ENCODE data around the gene UBE2D3.
A peak's percentile ranks its signal among the peaks of the same experiment; 100 is the strongest.
"Not testable (repeated sequence)": the region's sequence is repeated elsewhere in the genome, so short reads cannot be mapped to it uniquely, and the experiment has no call there.

UBE2D3 gene

DNA sequence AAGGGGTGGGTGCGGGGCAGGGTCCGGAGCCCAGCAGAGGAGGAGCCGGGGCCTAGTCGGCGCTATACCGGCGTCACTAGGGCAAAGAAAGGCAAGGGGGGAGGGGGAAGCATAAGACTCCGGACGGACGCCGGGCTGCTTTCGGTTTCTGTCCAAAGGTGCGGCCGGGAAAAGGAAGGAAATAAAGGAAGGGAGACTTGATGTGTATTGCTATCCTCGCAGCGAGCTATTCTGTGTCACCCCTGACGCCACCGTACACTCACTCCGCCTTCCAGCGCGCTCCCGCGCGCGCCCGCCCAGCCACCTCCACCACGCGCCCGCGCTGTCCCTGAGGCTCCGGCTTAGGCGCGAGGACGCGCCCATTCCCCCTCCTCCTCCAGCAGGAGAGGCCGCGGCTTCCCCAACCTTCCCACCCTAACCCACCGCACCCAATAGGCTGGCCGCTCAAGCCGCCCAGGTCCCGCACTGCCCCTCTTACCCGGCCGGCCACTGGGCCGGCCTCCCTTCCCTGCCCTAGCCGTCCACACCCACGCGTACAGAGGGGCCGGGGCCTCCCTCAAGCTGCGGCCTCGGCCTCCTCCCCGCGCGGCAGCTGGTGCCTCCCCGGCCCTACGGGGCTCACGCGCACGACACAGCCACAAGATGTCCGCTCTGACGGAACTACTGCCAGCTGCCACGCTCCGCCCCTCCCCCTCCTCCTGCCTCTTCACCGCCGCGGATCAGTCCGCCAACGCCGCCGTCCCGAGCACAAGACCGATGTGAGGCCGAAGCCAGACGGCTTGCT, at the start of gene UBE2D3:
UBE2D3 (minus strand) TSS at position 662 of the 784 bp plus-strand sequence. CDS start 1,043 bp downstream, outside the sequence.
- peak; percentile 90 to 93 for DNase-seq (ENCODE audit: low read depth in 1 of 2, low spot score in 1 of 2)

DNA sequence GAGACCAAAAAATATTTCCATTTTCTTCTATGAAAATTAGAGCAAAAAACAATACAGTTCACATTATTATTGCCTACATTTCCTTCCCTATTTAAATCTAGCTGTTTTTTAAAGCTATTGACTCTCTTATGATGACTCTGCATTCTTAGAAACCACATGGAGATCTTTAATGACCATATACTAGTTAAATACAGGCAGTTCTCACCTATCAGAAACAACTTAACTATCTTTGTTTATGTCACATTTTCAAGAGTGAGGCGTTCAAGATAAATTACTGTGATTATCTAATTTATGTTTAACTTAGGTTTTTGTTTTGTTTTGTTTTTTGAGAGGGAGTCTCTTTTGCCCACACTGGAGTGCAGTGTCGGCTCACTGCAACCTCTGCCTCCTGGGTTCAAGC, 44.4 kb upstream of the UBE2D3 start:
- no peak for DNase-seq (ENCODE audit: low read depth in 1 of 2, low spot score in 1 of 2)

DNA sequence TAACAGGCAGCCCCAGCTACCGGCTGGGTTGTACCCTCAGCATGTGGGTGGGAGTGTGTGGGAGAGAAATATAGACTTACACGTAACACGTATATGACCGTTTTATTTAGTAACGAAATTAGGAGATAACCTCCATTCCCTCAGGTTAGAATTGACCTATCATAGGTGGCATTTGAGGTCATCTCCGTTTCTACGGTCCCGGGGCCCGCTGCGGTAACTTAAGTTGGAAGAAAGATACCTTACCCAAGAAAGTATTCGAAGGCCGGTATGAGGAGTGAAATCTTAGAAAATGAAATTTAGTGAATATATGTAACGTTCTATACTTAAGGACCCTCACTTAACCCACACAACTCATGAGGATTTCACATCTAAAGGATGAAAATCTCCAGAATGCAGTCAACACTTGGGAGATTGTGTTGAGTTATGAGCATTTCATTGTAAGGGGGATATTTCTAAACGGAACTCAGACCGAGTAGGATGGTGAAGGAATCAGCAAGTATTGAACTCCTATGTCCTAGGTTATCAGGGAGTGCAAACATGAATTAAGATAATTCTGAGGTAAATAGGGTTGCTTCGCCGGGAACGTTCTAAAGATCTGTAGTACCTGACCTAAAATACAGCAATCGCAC, 42.3 kb upstream of the UBE2D3 start:
- DNase-seq (ENCODE audit: low read depth in 1 of 2, low spot score in 1 of 2), result no peak

DNA sequence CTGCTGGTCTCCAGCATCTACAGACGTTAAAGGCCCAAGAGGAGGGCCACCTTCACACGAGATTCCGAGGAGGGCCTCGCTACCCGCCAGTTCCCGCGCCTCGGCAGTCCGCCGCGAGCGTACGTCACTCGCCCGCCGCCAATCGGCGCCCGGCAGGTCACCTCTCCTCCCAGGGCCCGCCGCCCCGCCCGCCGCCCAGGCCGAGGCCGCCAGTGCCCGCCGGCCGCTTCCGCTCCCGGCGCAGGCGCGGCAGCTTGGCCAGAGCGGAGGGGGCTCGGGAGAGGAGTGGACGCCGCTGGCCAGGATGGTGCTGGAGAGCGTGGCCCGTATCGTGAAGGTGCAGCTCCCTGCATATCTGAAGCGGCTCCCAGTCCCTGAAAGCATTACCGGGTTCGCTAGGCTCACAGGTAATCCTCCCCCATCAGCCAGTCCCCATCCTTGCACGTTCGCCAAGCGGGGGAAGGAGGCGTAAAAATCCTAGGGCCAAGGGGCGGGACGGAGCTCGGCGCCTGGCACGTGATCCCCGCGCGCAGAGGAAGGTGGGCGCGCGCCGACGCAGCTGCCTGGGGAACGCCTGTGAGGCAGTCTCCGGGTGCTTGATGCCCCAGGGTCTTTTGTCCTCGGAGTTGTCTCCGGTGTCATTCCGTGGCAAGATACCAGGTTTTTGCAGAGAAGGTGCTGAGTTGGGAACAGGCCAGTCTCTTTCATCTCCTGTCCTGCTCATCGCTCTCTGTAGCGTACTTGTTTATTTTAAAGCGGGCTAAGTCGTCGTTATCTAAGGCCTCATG, 41.6 kb upstream of the UBE2D3 start, which contains the start of gene CISD2:
CISD2 (plus strand) TSS at position 212 of the 788 bp plus-strand sequence; CDS start at position 305, 93 bp downstream.
- DNase-seq (ENCODE audit: low read depth in 1 of 2, low spot score in 1 of 2), result peak; percentile 76 to 80

DNA sequence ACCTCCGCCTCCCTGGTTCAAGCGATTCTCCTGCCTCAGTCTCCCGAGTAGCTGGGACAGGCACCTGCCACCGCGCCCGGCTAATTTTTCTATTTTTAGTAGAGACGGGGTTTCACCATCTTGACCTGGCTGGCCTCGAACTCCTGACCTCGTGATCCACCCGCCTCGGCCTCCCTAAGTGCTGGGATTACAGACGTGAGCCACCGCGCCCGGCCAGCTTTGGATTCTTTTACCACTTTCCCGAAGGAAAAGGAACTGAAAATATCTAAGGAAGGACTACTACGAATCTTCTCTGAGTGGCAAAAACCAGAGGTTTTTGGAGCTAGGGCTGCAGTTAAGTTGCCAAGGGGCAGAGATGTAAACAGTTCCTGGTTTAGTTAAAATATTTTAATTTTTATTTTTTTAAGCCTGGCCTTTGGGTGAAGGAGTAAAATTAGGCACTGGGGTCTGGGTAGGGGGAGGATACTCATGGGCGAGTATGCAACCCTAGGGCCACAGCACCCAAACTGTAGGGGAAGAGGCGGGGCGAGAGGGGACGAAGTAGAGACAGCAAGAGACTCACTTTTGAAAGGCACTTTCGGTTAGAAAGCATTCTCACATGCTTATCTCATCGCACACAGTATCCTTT, 40.9 kb upstream of the UBE2D3 start:
- DNase-seq (ENCODE audit: low read depth in 1 of 2, low spot score in 1 of 2), result peak in 1 of 2 donors; percentile 6

DNA sequence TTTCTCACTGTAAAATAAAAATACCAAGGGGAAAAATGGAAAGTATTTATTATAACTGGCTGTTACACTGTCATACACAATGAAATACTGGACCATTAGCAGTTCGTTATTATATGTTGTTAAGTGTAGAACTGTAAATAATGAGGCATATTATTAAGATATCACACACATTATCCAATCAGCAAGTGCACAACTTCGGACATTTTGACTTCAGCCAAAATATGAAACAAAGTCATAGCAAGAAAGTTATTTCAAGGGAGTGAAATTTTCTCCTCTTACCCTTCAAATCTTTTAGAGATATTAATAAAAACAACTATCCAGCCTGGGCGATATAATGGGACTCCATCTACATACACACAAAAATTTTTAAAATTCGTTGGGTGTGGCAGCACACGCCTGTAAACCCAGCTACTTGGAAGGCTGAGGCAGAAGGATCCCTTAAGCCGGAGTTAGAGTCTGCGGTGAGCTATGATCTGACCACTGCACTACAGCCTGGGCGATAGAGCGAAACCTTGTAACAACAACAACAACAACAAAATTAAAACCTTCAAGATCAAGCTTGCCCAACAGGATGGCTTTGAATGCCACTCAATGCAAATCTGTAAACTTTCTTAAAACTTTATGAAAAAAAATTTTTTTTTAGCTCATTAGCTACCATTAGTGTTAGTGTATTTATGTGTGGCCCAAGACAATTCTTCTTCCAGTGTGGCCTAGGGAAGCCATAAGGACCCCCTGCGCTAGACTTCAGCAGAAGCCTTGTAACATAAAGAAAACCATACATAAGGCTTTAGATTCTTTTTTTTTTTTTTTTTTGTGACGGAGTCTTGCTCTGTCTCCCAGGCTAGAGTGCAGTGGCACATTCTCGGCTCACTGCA, 40.2 kb upstream of the UBE2D3 start:
- DNase-seq (ENCODE audit: low read depth in 1 of 2, low spot score in 1 of 2), result no peak

DNA sequence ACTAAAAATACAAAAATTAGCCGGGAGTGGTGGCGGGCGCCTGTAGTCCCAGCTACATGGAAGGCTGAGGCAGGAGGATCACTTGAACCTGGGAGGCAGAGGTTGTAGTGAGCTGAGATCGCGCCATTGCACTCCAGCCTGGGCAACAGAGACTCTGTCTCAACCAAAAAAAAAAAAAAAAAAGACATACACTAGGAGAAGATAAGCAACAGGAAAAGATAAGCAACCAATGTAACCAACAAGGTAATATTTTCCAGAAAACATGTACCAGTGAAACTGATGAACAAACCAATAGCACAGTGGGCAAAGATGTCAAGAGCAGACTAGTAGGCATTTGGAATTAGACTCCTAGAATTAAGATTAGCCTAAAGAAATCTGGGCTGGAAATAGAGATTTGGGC, 38.0 kb upstream of the UBE2D3 start:
- not testable (repeated sequence) for DNase-seq (ENCODE audit: low read depth in 1 of 2, low spot score in 1 of 2)

DNA sequence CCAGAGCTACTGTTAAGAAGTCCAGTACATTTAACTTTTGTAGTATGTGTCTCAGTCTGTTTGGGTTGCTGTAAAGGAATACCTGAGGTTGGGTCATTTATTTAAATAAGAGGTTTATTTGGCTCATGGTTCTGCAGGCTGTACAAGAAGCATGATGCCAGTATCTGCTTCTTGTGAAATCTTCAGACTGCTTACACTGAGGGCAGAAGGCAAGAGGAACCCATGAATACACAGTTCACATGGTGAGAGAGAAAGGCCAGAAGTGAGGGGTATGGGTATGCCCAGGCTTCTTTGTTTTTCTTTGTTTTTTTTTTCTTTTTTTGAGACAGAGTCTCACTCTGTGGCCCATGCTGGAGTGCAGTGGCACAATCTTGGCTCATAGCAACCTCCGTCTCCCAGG, 35.4 kb upstream of the UBE2D3 start:
- no peak for DNase-seq (ENCODE audit: low read depth in 1 of 2, low spot score in 1 of 2)

DNA sequence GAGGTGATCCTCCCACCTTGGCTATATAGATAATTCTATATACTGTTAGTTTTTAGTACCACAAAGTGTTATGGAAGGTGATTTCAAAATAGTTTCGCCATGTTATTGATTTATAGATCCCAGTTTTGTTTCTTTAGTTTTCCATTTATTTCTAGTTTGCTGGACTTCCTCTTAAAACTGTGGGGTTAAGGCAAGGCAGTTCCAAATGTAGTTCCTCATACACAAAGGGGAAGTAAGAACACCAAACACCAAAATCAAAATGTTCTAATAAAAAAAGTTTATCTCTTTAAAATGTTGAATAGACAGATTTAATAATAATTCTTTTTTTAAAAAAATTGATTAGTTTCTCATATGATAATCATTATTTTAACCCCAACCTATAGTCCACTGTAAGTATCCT, 34.7 kb upstream of the UBE2D3 start:
- DNase-seq (ENCODE audit: low read depth in 1 of 2, low spot score in 1 of 2), result no peak

DNA sequence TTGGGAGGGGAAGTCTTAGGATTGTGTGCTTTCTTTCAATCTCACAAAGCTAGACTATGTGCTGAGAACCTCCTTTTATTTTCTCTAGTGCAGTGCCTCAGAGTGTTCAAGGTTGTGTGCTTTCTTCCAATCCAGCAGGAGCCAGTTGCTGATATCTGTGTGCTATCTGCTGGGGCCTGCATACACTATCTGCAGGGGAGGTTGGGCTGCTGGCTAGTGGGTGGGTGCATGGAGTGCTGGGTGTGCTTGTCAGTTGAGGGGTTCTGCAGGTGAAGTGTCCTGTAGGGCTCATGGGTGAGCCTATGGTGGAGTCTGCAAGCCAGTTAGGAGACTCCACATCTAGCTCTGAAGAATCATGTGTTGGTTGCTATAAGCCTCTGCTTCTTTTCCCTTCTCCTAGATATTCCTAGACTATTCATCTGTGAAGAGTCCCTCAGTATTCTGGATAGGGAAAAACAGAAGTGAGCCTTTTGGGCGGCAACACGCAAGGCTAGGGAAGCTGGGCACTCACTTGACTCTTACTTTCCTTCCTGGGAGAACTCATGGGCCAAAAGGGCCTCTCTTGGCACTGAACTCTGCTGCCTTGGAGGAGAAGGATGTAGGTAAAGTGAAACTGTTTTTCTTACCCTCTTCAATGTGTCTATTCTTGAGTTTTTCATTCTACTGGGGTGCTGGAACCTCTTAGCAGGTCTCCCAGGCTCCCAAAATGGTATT, 33.4 kb upstream of the UBE2D3 start:
- DNase-seq (ENCODE audit: low read depth in 1 of 2, low spot score in 1 of 2), result no peak

DNA sequence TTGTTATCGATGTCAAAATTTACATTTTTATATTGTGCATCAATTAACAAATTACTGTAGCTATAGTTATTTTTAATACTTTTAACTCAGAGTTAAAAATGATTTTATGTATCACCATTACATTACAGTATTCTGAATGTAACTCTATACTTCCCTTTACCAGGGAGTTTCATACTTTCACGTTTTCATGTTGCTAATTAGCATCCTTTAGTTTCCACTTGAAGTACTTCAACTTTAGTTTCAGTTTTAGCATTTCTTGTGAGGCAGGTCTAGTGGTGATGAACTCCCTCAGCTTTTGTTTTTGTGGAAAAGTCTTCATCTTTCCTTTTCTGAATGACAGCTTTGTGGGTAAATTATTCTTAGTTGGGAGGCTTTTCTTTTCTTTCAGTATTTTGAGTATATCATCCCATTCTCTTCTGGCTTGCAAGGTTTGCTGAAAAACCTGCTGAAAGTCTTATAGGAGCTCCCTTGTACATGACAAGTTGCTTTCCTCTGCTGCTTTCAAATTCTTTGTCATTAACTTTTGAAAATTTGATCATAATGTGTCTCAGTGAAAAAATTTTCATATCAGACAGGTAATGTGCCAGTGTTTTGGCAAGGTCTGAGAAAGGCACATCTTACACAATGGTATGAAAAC, 31.6 kb upstream of the UBE2D3 start:
- no peak for DNase-seq (ENCODE audit: low read depth in 1 of 2, low spot score in 1 of 2)

DNA sequence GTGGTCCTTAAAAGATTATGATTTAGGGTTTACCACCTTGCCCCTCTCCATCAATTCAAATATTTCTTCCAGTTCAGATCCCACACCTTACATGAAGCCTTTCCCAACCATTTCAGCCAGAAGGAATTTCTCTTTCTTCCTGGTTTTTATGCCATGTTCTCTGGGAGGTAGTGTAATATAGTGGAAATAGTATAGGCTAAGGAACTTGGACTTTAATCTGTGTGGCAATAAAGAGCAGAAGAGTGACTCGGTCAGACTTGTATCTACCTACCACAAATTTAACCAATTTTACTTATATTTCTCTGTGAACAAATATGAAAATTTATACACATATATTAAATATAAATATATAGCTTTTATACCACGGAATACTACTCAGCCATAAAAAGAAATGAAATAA, 23.0 kb upstream of the UBE2D3 start:
- DNase-seq (ENCODE audit: low read depth in 1 of 2, low spot score in 1 of 2), result no peak

DNA sequence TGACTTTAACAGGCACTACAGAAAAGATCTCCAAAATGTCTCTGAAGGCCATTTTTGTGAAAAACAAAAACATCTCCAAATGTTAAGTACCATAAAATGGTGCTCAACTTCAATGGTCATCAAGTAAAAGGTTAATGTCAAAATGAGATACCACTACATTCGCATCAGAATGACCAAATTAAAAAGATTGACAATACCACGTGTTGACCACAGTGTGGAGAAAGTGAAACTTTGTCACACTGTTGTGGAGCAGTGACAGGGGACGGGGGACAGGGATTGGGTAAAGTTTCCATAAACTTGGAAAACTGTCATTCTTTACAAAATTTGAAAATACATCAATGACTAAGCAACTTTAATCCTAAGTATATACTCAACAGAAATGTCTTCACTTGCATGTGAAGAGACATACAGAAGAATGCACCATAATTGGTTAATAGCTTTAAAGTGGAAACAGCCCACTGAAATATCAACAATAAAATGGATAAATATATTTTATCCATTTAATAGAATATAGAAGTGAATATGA, 22.3 kb upstream of the UBE2D3 start:
- DNase-seq (ENCODE audit: low read depth in 1 of 2, low spot score in 1 of 2), result no peak

DNA sequence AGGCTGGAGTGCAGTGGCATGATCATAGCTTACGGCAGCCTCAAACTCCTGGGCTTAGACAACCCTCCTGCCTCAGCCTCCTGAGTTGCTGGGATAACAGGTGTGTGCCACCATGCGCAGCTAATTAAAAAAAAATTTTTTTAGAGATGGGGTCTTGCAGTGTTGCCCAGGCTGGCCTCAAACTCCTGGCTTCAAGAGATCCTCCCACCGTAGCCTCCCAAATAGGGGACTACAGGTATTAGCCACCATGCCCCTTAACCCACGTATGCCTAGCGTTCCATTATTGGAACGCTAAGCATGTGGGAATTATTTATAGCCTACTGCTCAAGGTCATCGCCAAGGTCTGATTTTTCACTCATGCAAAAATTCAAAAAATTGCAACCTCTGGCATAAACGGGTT, 20.3 kb upstream of the UBE2D3 start:
- DNase-seq (ENCODE audit: low read depth in 1 of 2, low spot score in 1 of 2), result no peak

DNA sequence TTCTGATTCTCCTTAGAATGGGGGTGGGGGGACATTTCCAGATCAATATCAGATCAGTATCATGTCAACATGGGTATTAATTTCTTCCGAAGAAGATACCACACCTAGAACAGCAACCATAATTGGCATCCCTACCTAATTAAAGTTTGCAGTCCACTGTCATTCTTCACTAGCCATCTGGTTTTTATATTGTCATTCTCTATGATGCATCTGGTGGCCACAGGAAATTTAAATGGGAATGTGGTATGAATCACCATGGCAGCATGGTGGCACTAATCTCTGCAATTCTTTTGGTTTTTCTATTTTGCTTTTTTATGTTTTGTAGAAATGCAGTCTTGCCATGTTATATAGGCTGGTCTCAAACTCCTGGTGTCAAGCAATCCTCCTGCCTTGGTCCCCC, 16.6 kb upstream of the UBE2D3 start:
- no peak for DNase-seq (ENCODE audit: low read depth in 1 of 2, low spot score in 1 of 2)

DNA sequence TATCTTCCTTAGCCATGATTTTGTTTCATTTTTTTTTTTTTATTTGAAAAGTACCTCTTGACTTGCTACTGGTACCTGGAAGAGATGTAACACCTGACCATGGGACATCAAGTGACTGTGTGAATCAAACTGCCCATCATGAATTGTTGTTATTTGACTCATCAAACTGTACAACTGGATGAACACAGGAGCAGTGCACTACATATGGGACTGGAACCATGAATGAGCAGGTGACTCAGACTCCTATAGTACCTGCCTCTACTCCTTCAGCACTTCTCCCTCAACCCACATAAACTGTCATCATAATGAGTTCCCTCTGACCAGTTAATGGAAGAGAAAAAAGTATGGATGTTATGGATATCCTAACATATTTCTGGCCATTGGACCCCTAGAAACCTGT, 15.9 kb upstream of the UBE2D3 start:
- DNase-seq (ENCODE audit: low read depth in 1 of 2, low spot score in 1 of 2), result no peak

DNA sequence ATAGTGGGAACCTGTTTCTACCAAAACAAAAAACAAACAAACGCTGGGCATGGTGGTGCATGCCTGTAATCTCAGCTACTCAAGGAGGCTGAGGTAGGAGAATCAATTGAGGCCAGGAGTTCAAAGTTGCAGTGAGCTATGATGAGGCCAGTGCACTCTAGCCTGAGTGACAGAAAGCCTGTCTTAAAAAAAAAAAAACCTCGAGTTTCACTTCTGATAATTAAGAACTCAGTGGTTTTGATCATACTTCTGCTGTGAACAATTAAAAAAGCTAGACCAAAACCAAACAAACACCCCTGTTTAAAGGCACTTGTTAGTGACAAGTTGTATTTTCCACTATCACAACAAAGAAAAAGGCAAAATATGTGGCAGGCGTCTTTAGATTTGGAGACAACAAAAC, 15.0 kb upstream of the UBE2D3 start:
- no peak for DNase-seq (ENCODE audit: low read depth in 1 of 2, low spot score in 1 of 2)

DNA sequence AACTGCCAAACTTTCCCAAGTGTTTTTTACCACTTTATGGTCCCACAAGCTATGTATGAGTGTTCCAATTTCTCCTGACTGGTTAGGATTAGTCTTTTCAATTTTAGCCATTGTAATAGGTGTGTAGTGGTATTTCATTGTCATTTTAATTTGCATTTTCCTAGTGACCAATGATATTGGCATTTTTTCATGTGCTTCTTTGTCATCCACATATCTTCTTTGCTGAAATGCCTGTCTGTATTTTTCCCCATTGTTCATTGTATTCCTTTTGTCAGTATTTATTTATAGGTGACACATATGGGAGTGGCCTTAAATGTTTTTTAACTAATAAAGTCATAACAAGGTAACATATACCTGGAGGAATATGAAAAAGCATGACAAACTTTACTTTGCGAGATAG, 9.2 kb upstream of the UBE2D3 start:
- DNase-seq (ENCODE audit: low read depth in 1 of 2, low spot score in 1 of 2), result no peak

DNA sequence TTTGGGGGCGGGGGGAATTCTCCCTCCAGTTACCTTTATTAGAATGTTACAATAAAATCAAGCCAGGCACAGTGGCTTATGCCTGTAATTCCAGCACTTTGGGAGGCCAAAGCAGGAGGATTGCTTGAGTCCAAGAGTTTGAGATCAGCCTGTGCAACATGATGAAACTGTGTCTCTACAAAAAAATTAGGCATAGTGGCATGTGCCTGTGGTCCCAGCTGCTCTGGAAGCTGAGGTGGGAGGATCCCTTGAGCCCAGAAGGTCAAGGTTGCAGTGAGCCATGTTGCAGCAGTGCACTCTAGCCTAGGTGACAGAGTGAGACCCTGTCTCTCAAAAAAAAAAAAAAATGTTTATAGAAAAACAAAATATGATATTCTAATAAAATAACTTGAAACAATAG, 5.3 kb upstream of the UBE2D3 start:
- no peak for DNase-seq (ENCODE audit: low read depth in 1 of 2, low spot score in 1 of 2)

Measured in stimulated activated CD4-positive, alpha-beta T cell treated with anti-CD3 and anti-CD28 coated beads, Interleukin-15, amount 100 ng/mL, for 1 hour (primary cell).